Body of pancreas (tissue), 4 donors: ENCODE measurements around the gene MRPL34. TPM values are rescaled to one million over a fixed set of nuclear protein-coding genes. Genes with fewer than 3 reads are reported as not detected.

Source experiments
- ATAC-seq: fragments of 150-250 bp; one replicate; pipeline ENCODE4 v1.9.1; 2016
- DNase-seq, 4 donors: peaks; one replicate each; pipeline ENCODE4 v3.0.0-alpha.2; 2019
- H3K27ac ChIP-seq, 4 donors: fragments of 200-600 bp; sonication (generic); 1 replicate in 3 of 4; 2 replicates in 1 of 4; pipeline versions ENCODE4 v1.5.1 to v1.6.1; 2016 to 2019; ENCODE audit warnings: mild to moderate bottlenecking in 1 of 4, mixed read lengths in 1 of 4, moderate library complexity in 1 of 4
- H3K27me3 ChIP-seq, 2 donors: fragments of 200-600 bp; sonication (generic); one replicate each; pipeline ENCODE4 v1.6.0; 2016; ENCODE audit warnings: mild to moderate bottlenecking in 1 of 2
- H3K36me3 ChIP-seq, 2 donors: fragments of 200-600 bp; sonication (generic); replicated peaks in 1 of 2; 2 replicates each; pipeline ENCODE4 v1.5.1; 2016; ENCODE audit warnings: low read depth in 2 of 2; ENCODE audit not compliant: insufficient read depth in 1 of 2
- H3K4me1 ChIP-seq: fragments of 200-600 bp; sonication (generic); one replicate; pipeline ENCODE4 v1.6.0; 2016
- H3K4me3 ChIP-seq, 2 donors: fragments of 200-600 bp; sonication (generic); 1 replicate in 1 of 2; 2 replicates in 1 of 2; pipeline ENCODE4 v1.5.1; 2016 to 2019
- H3K9me3 ChIP-seq, 3 donors: fragments of 200-600 bp; sonication (generic); 1 replicate in 2 of 3; 2 replicates in 1 of 3; pipeline ENCODE4 v1.5.1; 2016
- POLR2A ChIP-seq, 3 donors: fragments of 450-650 bp; IDR thresholded peaks; one replicate each; pipeline ENCODE4 v1.6.1; 2016; ENCODE audit warnings: antibody characterized with exemption in 3 of 3, mild to moderate bottlenecking in 2 of 3
- WGBS, 2 donors: methylation state at CpG; one replicate each; pipeline ENCODE4 v1.1.5; 2017; 5-methylcytosine and 5-hydroxymethylcytosine counted together
- intact Hi-C: fragments of 100-400 bp; cut with DNase I; formaldehyde crosslinking; loops from one replicate; pipeline ENCODE4 v1.15.1; 2023
- total RNA-seq, 2 donors: library from RNA; depleted of rRNA; stranded (reverse); fragments of >200 nt; gene quantifications; one replicate each; pipeline ENCODE4 v1.1.0, GENCODE V29; 2016
- TF ChIP-seq, protein P1 (sequence below), 7 experiments: fragments of 450-650 bp in 4 of 7; fragments of 200-600 bp in 3 of 7; sonication (generic) in 3 of 7; IDR thresholded peaks; one replicate each; pipeline ENCODE4 v1.5.1; 2016 to 2019; ENCODE audit warnings: antibody characterized with exemption in 7 of 7

The MRPL34 gene
- total RNA-seq, 2 donors from 2014 or later, result 47.7 to 152 TPM

DNA sequence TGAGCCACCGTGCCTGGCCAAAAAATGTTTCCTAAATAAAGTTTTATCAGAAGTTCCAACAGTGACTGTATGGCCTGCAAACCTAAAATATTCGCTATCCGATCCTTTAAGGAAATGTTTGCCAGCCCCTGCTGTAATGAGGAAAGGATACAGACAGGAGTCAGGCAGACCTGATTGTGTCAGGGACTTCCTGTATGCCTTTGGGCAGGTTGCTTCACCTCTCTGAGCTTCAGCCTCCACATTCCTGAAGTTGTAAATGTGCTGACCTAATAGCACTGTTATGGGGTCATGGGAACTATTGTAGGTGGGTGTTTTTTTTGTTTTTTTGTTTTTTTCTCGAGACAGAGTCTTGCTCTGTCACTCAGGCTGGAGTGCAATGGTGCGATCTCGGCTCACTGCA lies 8.7 kb upstream of the MRPL34 start:
- Histone ChIP-seq H3K4me1 (peaks cover under 1% of the 10 kb centered on the region), H3K27ac (no peak overlapping the region), H3K4me3 (no peak overlapping the region), H3K9me3 (no peaks in the 10 kb centered on the region), H3K27me3 (no peaks in the 10 kb centered on the region), H3K36me3 (no peaks in the 10 kb centered on the region)
- no peak for TF ChIP-seq POLR2A (IDR thresholded peaks at IDR 0.05)
- no peak for ATAC-seq
- 92 to 95% methylated on average over 3 to 6 of the region's 6 CpGs for WGBS, 2 donors
- DNase-seq, result no peak
- intact Hi-C loops, result no loop called here

DNA sequence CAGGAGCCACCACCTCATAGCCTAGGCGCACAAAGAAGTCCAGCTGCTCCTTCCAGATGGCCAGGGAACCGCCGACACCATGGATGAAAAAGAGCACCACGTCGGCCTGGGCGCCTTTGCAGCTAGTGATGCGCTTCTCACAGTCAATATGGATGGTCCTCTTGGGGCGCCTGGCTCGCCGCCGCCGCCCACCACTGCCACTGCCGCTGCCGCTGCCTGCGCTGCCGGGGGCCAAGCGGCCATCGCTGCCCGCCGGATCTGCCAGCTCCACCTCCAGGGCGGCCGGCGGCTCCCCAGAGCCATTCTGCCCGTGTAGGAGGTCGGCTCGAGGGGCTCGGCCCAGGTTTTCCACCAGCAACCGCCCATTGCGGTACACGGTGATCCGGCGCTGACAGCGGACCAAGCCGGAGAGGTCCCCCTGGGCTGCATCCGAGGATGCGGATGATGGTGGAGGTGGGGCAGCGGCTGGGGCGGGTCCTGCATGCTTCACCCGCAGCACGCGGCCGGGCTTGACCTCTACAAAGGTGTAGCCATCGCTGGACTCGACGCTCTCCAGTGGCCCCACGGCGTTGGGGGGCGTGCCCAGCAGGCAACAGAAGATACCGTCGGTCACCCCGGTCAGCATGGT lies 4.6 kb upstream of the MRPL34 start:
- 91% methylated on average over 38 of the region's 51 CpGs; no CpG with 5 or more reads in 1 of the 2 donors for WGBS, 2 donors
- Histone ChIP-seq H3K9me3 (no peaks in the 10 kb centered on the region), H3K4me1 (peaks cover 30% of the 10 kb centered on the region), H3K27ac (no peak overlapping the region), H3K27me3 (no peaks in the 10 kb centered on the region), H3K36me3 (no peaks in the 10 kb centered on the region), H3K4me3 (no peak overlapping the region)
- ATAC-seq (no peak), DNase-seq (no peak)
- intact Hi-C loops, result no loop called here
- TF ChIP-seq, protein P1, sequence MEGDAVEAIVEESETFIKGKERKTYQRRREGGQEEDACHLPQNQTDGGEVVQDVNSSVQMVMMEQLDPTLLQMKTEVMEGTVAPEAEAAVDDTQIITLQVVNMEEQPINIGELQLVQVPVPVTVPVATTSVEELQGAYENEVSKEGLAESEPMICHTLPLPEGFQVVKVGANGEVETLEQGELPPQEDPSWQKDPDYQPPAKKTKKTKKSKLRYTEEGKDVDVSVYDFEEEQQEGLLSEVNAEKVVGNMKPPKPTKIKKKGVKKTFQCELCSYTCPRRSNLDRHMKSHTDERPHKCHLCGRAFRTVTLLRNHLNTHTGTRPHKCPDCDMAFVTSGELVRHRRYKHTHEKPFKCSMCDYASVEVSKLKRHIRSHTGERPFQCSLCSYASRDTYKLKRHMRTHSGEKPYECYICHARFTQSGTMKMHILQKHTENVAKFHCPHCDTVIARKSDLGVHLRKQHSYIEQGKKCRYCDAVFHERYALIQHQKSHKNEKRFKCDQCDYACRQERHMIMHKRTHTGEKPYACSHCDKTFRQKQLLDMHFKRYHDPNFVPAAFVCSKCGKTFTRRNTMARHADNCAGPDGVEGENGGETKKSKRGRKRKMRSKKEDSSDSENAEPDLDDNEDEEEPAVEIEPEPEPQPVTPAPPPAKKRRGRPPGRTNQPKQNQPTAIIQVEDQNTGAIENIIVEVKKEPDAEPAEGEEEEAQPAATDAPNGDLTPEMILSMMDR (IDR thresholded peaks at IDR 0.05), result no peak
- no peak for TF ChIP-seq POLR2A (IDR thresholded peaks at IDR 0.05)

DNA sequence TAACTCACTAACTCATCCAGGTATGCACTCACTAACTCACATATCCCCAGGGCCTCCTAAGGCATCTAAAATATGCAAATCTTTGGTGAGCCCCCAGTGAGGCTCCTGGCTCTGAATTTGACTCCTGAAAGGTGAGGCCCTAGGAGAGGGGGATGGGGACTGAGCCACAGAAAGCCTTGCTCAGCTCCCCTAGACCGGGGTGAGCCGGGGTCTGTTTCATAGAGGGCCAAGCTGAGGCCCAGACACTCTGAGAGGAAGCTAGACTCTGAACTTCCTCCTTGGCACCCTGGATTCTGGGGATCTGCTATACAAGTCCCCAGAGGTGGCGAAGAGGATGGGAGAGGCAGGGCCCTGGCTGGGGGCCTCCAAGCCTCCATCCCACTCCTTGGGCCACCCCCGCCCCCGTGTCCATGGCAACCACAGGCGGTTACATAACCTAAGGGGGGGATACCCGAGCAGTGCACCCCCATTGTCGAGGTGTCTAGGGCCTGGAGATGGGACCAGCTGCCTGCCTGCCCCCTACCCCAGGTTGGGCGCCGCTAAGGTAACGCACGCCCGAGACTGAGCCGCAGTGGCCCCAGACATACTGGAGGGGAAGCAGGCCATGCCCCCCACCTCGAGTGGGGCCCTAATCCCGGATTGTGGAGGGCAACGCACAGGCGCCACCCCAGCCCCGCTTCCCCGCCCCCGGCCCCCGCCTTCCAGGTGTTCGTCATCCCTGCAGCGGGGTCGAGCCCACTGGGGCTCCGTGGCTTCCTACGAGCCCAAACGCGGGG lies 3.1 kb upstream of the MRPL34 start:
- no peak for TF ChIP-seq POLR2A (IDR thresholded peaks at IDR 0.05)
- TF ChIP-seq, protein P1 (IDR thresholded peaks at IDR 0.05), result no peak
- intact Hi-C loops, result no loop called here
- 6 to 30% methylated on average over 8 to 29 of the region's 29 CpGs for WGBS, 2 donors
- ATAC-seq (no peak), DNase-seq (peak in 2 of 4 donors; percentile 21 to 39)
- H3K27ac ChIP-seq, result peak overlapping the region; percentile 4 to 77 (median 66)
- no peaks in the 10 kb centered on the region for H3K27me3 ChIP-seq
- H3K4me3 ChIP-seq, result peak overlapping the region; percentile 61 to 94
- no peaks in the 10 kb centered on the region for H3K9me3 ChIP-seq
- no peaks in the 10 kb centered on the region for H3K36me3 ChIP-seq
- peaks cover 43% of the 10 kb centered on the region for H3K4me1 ChIP-seq

DNA sequence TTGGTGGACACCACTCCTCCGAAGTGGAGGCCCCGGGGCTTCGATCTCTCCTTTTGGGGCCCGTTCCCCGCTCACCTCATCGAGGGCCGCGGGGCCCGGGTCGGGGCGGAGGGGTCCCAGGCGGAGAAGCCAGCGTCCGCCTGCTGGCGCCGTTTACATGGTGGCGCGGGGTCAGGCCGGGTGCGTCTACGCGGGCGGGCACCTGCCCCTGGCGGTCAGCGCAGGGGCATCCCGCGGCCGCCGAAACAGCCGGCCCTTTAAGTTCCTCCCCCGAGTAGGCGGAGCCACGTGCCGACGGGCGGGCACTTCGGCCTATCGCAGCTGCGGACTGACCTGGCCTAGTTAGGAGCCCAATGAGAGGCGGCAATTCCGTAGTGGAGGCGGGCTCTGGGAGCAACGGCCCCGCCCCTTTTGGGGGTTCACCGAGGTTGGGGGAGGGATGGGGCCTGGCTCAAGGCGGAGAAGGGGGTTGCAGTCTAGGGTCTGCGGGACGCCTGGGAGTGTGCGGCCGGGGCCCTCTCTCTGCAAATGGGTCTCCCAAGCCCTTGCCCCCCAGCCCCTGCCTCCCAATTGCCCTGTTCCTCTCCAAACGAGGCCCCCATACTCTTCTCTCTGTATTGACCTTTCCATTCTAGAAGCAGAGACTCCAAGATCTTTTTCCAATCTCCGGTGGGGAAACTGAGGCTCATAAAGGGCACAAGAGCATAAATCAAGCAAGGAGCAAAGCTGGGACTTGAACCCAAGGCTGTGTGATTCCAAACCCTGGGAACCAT lies 2.3 kb upstream of the MRPL34 start, which contains the start of gene ABHD8:
Gene ABHD8, minus strand, starts transcription at position 259 of the 773 bp plus-strand sequence. CDS start 1,809 bp downstream, outside the sequence.
- DNase-seq (peak; percentile 97), ATAC-seq (peak; percentile 78)
- H3K4me3 ChIP-seq, result peak within 1 kb of the TSS; percentile 61 to 94
- TF ChIP-seq, protein P1 (IDR thresholded peaks at IDR 0.05), result peak; percentile 61 to 90 (median 77)
- TF ChIP-seq POLR2A (IDR thresholded peaks at IDR 0.05), result peak; percentile 50 to 70 (median 66)
- no peaks in the 10 kb centered on the region for H3K27me3 ChIP-seq
- no peaks in the 10 kb centered on the region for H3K36me3 ChIP-seq
- intact Hi-C loops, result no loop called here
- H3K27ac ChIP-seq, result peak within 1 kb of the TSS; percentile 9 to 95 (median 66)
- 2 to 3% methylated on average over 9 to 47 of the region's 52 CpGs for WGBS, 2 donors
- no peaks in the 10 kb centered on the region for H3K9me3 ChIP-seq
- peaks cover 43% of the 10 kb centered on the region for H3K4me1 ChIP-seq

DNA sequence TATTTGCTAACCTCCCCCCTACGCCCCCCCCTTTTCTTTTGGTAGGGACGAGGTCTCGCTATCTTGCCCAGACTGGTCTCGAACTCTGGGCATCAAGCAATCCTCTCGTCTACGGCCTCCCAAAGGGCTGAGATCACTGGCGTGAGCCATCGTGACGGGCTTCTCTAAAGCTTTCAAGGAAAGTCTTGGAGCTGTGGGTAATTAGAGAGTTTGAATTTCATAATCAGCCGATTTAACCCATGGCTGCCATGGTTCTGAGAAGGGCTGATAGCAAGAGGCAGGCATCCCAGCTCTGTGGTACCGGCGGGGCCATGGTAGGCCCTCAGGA lies 1.8 kb upstream of the MRPL34 start:
- DNase-seq (no peak), ATAC-seq (no peak)
- intact Hi-C loops, result no loop called here
- H3K4me3 ChIP-seq, result no peak overlapping the region
- H3K36me3 ChIP-seq, result no peaks in the 10 kb centered on the region
- no peak for TF ChIP-seq POLR2A (IDR thresholded peaks at IDR 0.05)
- TF ChIP-seq, protein P1 (IDR thresholded peaks at IDR 0.05), result no peak
- no peaks in the 10 kb centered on the region for H3K27me3 ChIP-seq
- peak overlapping the region in 3 of 4 donors; percentile 56 to 95 (median 75) for H3K27ac ChIP-seq
- H3K4me1 ChIP-seq, result peaks cover 45% of the 10 kb centered on the region
- WGBS, 2 donors, result 65 to 72% methylated on average over 12 of the region's 12 CpGs
- H3K9me3 ChIP-seq, result no peaks in the 10 kb centered on the region
